ENCODE measurements around the gene CKMT1A.
"Not testable (repeated sequence)": the region's sequence is repeated elsewhere in the genome, so short reads cannot be mapped to it uniquely, and the experiment has no call there.

DNA sequence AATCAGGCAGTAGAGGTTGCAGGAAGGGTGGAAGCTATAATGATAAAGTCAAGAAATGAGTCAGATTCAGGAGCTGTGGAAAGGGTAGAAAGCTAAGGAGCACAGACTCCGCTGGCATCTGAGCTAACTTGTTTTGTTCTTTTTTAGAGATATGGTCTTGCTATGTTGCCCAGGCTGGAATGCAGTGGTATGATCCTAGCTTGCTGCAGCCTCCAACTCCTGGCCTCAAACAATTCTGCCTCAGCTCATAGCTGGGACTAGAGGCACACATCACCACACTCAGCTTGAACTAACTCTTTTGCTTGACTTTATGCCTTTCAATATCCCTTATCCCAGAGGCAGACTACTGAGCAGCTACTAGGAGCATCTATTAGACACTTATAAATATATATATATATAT is 32.6 kb downstream of the CKMT1A start:
- not testable (repeated sequence) for TF ChIP-seq CEBPB (IDR thresholded peaks at IDR 0.05; ENCODE audit: low read depth, low read length); BHLHE40 (IDR thresholded peaks at IDR 0.05; ENCODE audit: low read depth, low read length); RFX5 (IDR thresholded peaks at IDR 0.05; ENCODE audit: low read depth, low read length); POLR2A (IDR thresholded peaks at IDR 0.05; ENCODE audit: low read depth, low read length); RAD21 (IDR thresholded peaks at IDR 0.05; ENCODE audit: low read length); CHD1 (IDR thresholded peaks at IDR 0.05; ENCODE audit: low read depth, low read length); SMC3 (IDR thresholded peaks at IDR 0.05; ENCODE audit: low read depth, low read length); FOS (IDR thresholded peaks at IDR 0.05; ENCODE audit: low read depth, low read length)
- TF ChIP-seq, protein P1, sequence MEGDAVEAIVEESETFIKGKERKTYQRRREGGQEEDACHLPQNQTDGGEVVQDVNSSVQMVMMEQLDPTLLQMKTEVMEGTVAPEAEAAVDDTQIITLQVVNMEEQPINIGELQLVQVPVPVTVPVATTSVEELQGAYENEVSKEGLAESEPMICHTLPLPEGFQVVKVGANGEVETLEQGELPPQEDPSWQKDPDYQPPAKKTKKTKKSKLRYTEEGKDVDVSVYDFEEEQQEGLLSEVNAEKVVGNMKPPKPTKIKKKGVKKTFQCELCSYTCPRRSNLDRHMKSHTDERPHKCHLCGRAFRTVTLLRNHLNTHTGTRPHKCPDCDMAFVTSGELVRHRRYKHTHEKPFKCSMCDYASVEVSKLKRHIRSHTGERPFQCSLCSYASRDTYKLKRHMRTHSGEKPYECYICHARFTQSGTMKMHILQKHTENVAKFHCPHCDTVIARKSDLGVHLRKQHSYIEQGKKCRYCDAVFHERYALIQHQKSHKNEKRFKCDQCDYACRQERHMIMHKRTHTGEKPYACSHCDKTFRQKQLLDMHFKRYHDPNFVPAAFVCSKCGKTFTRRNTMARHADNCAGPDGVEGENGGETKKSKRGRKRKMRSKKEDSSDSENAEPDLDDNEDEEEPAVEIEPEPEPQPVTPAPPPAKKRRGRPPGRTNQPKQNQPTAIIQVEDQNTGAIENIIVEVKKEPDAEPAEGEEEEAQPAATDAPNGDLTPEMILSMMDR (conservative IDR thresholded peaks at IDR 0.05; ENCODE audit: low read depth, low read length) = not testable (repeated sequence)
- TF ChIP-seq, protein P2, sequence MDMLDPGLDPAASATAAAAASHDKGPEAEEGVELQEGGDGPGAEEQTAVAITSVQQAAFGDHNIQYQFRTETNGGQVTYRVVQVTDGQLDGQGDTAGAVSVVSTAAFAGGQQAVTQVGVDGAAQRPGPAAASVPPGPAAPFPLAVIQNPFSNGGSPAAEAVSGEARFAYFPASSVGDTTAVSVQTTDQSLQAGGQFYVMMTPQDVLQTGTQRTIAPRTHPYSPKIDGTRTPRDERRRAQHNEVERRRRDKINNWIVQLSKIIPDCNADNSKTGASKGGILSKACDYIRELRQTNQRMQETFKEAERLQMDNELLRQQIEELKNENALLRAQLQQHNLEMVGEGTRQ (IDR thresholded peaks at IDR 0.05; ENCODE audit: low read depth, low read length) = not testable (repeated sequence)
